Measurements from ENCODE around the gene AHCYL2. TPM values are rescaled to one million over a fixed set of nuclear protein-coding genes. Genes with fewer than 3 reads are reported as not detected.
"Not testable (repeated sequence)": the region's sequence is repeated elsewhere in the genome, so short reads cannot be mapped to it uniquely, and the experiment has no call there.

AHCYL2 gene
- total and polyA plus RNA-seq, 2 donors (not counting 3 experiments of a cell fraction or from before 2014, with no cell fraction given), result 10.8 to 13.5 TPM

DNA sequence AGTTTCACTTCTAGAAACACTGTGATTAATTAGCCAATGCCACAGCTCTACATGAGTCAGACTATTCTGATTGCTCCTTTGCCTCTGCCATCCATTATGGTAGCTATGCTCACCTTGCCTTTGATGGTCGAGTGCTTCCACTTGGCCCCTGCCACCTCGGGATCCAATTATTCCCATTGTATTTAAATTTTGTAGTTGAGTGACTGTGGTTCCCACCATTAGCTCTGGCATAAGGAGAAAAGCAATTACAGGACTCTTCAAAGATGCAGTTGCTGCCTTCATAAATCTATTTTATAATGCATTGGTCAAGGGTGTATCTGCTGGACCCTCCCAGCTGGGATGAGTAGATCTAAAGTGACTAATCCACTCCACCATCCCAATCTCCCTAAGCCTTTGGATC lies 223.8 kb downstream of the AHCYL2 start:
- POLR2A ChIA-PET; H3K27ac ChIP-seq (ENCODE audit: insufficient read depth, low read depth, low read length); FAIRE-seq; H3K36me3 ChIP-seq (ENCODE audit: control insufficient read depth in 2 of 2, extremely low read depth in 1 of 2, insufficient read depth in 2 of 2, low read length in 2 of 2); dilution Hi-C loops (cut with MboI; ENCODE audit: extremely low pct_ligation_motif_present, low sequenced_read_pairs); H3K4me2 ChIP-seq (ENCODE audit: insufficient read depth, low read length); H3K27me3 ChIP-seq (ENCODE audit: control insufficient read depth in 2 of 2, insufficient read depth in 2 of 2, low read length in 2 of 2); H3K4me1 ChIP-seq (ENCODE audit: control insufficient read depth, extremely low read depth, insufficient read depth, low read length); H3K9me1 ChIP-seq (replicated peaks; ENCODE audit: control insufficient read depth, extremely low read depth, insufficient read depth, low read length); H3K9me3 ChIP-seq (replicated peaks; ENCODE audit: control insufficient read depth, insufficient read depth, low read length); intact Hi-C loops (cut with micrococcal nuclease); H3K79me2 ChIP-seq (ENCODE audit: control insufficient read depth, insufficient read depth, low read length); H2AFZ ChIP-seq (ENCODE audit: low read depth, low read length); H4K20me1 ChIP-seq (replicated peaks; ENCODE audit: control insufficient read depth, extremely low read depth, insufficient read depth, low read length); BruUV-seq (replicated peaks); H3K9ac ChIP-seq (replicated peaks; ENCODE audit: extremely low read depth, insufficient read depth, low read length); H3K4me3 ChIP-seq (replicated peaks in 1 of 3; ENCODE audit: insufficient read depth in 1 of 3, low read depth in 1 of 3, low read length in 3 of 3); DNase-seq (ENCODE audit: low read depth, low spot score): not testable (repeated sequence)
- CTCF ChIA-PET, result interaction anchor here (1.5 kb wide), 1 partner anchor 72 kb away, joined by 4 read pairs; no protein-coding TSS in a partner anchor

DNA sequence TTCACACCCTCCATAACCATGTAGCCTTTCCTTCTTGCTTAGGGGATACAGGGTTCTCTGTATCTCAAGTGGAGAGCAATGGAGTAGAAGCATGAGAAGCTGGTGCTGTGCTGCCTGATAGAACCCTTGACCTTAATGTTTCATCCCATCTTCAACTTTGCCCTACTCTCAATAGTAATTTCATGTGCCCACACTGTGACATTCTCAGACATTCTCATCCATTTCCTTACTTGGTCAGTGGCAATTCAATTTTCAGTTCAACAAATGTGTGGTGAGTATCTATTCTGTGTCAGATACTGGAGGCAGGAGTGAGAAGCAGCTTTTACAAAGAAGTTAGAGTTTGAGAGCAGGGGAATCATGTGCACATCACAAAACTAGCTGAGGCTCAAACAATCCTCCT lies 225.5 kb downstream of the AHCYL2 start:
- ChIA-PET POLR2A (no interaction called here), CTCF (no interaction called here)
- Histone ChIP-seq H3K9me3 (replicated peaks; ENCODE audit: control insufficient read depth, insufficient read depth, low read length) (no peaks in the 10 kb centered on the region), H3K27me3 (ENCODE audit: control insufficient read depth in 2 of 2, insufficient read depth in 2 of 2, low read length in 2 of 2) (no peaks in the 10 kb centered on the region), H3K36me3 (ENCODE audit: control insufficient read depth in 2 of 2, extremely low read depth in 1 of 2, insufficient read depth in 2 of 2, low read length in 2 of 2) (no peaks in the 10 kb centered on the region), H3K79me2 (ENCODE audit: control insufficient read depth, insufficient read depth, low read length) (no peaks in the 10 kb centered on the region), H3K9me1 (replicated peaks; ENCODE audit: control insufficient read depth, extremely low read depth, insufficient read depth, low read length) (no peaks in the 10 kb centered on the region), H4K20me1 (replicated peaks; ENCODE audit: control insufficient read depth, extremely low read depth, insufficient read depth, low read length) (no peaks in the 10 kb centered on the region), H3K27ac (ENCODE audit: insufficient read depth, low read depth, low read length) (no peak overlapping the region), H2AFZ (ENCODE audit: low read depth, low read length) (no peak overlapping the region), H3K4me2 (ENCODE audit: insufficient read depth, low read length) (no peak overlapping the region), H3K4me1 (ENCODE audit: control insufficient read depth, extremely low read depth, insufficient read depth, low read length) (no peaks in the 10 kb centered on the region), H3K9ac (replicated peaks; ENCODE audit: extremely low read depth, insufficient read depth, low read length) (no peak overlapping the region), H3K4me3 (replicated peaks in 1 of 3; ENCODE audit: insufficient read depth in 1 of 3, low read depth in 1 of 3, low read length in 3 of 3) (no peak overlapping the region)
- no TSS peak for BruUV-seq (replicated peaks)
- dilution Hi-C loops (cut with MboI; ENCODE audit: extremely low pct_ligation_motif_present, low sequenced_read_pairs), result no loop called here
- FAIRE-seq (no peak), DNase-seq (ENCODE audit: low read depth, low spot score) (no peak)
- TF ChIP-seq MYC (IDR thresholded peaks at IDR 0.05; ENCODE audit: low read depth, low read length), result no peak
- TF ChIP-seq, protein P1, sequence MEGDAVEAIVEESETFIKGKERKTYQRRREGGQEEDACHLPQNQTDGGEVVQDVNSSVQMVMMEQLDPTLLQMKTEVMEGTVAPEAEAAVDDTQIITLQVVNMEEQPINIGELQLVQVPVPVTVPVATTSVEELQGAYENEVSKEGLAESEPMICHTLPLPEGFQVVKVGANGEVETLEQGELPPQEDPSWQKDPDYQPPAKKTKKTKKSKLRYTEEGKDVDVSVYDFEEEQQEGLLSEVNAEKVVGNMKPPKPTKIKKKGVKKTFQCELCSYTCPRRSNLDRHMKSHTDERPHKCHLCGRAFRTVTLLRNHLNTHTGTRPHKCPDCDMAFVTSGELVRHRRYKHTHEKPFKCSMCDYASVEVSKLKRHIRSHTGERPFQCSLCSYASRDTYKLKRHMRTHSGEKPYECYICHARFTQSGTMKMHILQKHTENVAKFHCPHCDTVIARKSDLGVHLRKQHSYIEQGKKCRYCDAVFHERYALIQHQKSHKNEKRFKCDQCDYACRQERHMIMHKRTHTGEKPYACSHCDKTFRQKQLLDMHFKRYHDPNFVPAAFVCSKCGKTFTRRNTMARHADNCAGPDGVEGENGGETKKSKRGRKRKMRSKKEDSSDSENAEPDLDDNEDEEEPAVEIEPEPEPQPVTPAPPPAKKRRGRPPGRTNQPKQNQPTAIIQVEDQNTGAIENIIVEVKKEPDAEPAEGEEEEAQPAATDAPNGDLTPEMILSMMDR (IDR thresholded peaks at IDR 0.05; ENCODE audit: extremely low read depth in 1 of 2, insufficient read depth in 1 of 2, low read depth in 1 of 2, low read length in 2 of 2), result no peak
- TF ChIP-seq, protein P2, sequence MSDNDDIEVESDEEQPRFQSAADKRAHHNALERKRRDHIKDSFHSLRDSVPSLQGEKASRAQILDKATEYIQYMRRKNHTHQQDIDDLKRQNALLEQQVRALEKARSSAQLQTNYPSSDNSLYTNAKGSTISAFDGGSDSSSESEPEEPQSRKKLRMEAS (IDR thresholded peaks at IDR 0.05; ENCODE audit: insufficient read depth, insufficient read length), result no peak
- TF ChIP-seq FOS (IDR thresholded peaks at IDR 0.05; ENCODE audit: borderline replicate concordance, insufficient read depth, low read length), result no peak
- TF ChIP-seq POLR2AphosphoS5 (IDR thresholded peaks at IDR 0.05; ENCODE audit: insufficient read depth, low read depth, low read length), result no peak
- TF ChIP-seq POLR2A (IDR thresholded peaks at IDR 0.05; ENCODE audit: low read depth, low read length), result no peak
- intact Hi-C loops (cut with micrococcal nuclease), result no loop called here
